ENCODE data around the gene TIMP2. TPM values are rescaled to one million over a fixed set of nuclear protein-coding genes. Genes with fewer than 3 reads are reported as not detected.
A peak's percentile ranks its signal among the peaks of the same experiment; 100 is the strongest.

Gene TIMP2
- total and polyA plus RNA-seq, 2 of the 13 experiments (the other 11 are each of a cell fraction or from before 2014, with no cell fraction given), result 3.8 to 8.5 TPM

DNA sequence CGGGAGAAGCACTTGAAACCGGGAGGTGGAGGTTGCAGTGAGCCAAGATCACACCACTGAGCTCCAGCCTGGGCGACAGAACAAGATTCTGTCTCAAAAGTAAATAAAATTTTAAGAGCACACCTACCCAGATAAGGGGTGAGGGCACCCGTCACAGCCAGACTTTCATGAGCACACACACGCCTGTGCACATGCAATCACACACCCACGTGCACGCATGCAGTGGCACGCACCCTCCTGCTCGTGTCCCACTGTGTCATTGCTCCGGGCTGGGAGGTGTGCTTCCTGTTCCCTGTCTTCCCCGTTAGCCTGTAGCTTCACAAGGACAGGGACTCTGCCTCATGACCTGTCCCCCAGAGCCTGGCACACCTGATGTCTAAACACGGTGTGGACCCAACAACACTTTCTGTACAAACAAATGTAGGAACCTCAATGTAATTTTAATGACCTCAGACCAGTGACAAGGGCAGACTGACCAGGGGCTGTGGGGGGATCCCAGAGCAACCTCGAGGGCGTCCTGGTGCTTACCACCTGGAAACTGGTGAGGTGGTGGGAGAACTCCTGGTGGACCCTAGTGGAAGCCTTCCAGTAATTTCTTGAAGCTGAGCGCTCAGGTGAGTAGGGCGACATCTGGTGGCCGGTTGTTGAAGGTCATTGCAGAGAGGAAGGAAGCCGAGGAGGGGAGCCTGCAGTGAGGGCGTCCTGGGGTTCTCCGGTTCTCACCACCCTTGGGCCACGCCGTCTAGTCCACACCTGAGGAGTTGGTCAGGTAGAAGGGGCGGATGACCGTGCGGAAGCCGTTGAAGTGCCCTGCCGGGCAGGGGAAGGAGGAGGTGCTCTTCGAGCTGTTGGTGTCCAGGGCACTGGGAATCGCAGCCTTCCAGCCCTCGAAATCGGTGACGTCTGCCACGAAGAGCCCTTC is 45.9 kb upstream of the TIMP2 start (continued):
- TF ChIP-seq DMTF1 (CRISPR knock-in tag; IDR thresholded peaks at IDR 0.05), result no peak
- no peak for TF ChIP-seq MLX (CRISPR knock-in tag; IDR thresholded peaks at IDR 0.05)
- TF ChIP-seq ZNF350 (CRISPR knock-in tag; IDR thresholded peaks at IDR 0.05; ENCODE audit: borderline replicate concordance, low read depth), result peak; percentile 31; the same call in 1 of the 2 replicates
- no peak for TF ChIP-seq ZMAT3 (CRISPR knock-in tag; conservative IDR thresholded peaks at IDR 0.05)
- TF ChIP-seq ZNF775 (CRISPR knock-in tag; IDR thresholded peaks at IDR 0.05; ENCODE audit: borderline replicate concordance), result no peak
- TF ChIP-seq HMGA1 (CRISPR knock-in tag; conservative IDR thresholded peaks at IDR 0.05), result no peak
- TF ChIP-seq MED1 (CRISPR knock-in tag; IDR thresholded peaks at IDR 0.05), result no peak
- TF ChIP-seq ZBTB40 (IDR thresholded peaks at IDR 0.05), result no peak
- no peak; the same call in 1 of the 2 replicates for TF ChIP-seq ZBTB40 (CRISPR knock-in tag; IDR thresholded peaks at IDR 0.05)
- 0 out of 2 replicates have a peak, but pooled peaks have one; percentile 33 for TF ChIP-seq ZNF607 (CRISPR knock-in tag; IDR thresholded peaks at IDR 0.05; ENCODE audit: borderline replicate concordance)
- TF ChIP-seq POLR2G (IDR thresholded peaks at IDR 0.05; ENCODE audit: low read depth, low read length), result no peak
- TF ChIP-seq RAD21 (CRISPR knock-in tag; IDR thresholded peaks at IDR 0.05), result peak; percentile 93
- TF ChIP-seq PLRG1 (conservative IDR thresholded peaks at IDR 0.05), result no peak
- no peak for TF ChIP-seq NBN (conservative IDR thresholded peaks at IDR 0.05)
- peak; percentile 95 for TF ChIP-seq ZNF576 (CRISPR knock-in tag; IDR thresholded peaks at IDR 0.05)
- TF ChIP-seq ERF (CRISPR knock-in tag; IDR thresholded peaks at IDR 0.05), result peak; percentile 76
